H9 (cell line): ENCODE data around the gene DHRS9. TPM values are rescaled to one million over a fixed set of nuclear protein-coding genes. Genes with fewer than 3 reads are reported as not detected.

Experiments used
- DNase-seq: peaks from one replicate; pipeline ENCODE4 v3.0.0-alpha.2; 2017
- H2AFZ ChIP-seq: one replicate; pipeline ENCODE4 v1.6.1; 2013; ENCODE audit warnings: mild to moderate bottlenecking, low read length, control low read depth, moderate library complexity
- H2AK5ac ChIP-seq: 2 replicates; pipeline ENCODE4 v1.6.1; 2013; ENCODE audit warnings: low read length, control low read depth, mixed read lengths; ENCODE audit not compliant: insufficient read length
- H2BK120ac ChIP-seq: one replicate; pipeline ENCODE4 v1.6.1; 2013; ENCODE audit warnings: low read depth, mild to moderate bottlenecking, low read length, control low read depth, inconsistent platforms; ENCODE audit not compliant: poor library complexity, severe bottlenecking
- H2BK12ac ChIP-seq: 2 replicates; pipeline ENCODE4 v1.6.1; 2013; ENCODE audit warnings: low read length, control low read depth, mixed read lengths, low read depth; ENCODE audit not compliant: insufficient read length
- H2BK15ac ChIP-seq: 2 replicates; pipeline ENCODE4 v1.6.1; 2013; ENCODE audit warnings: low read depth, low read length, control low read depth
- H2BK20ac ChIP-seq: one replicate; pipeline ENCODE4 v1.6.1; 2013; ENCODE audit warnings: low read depth, mild to moderate bottlenecking, low read length, control low read depth, inconsistent platforms; ENCODE audit not compliant: poor library complexity, severe bottlenecking
- H2BK5ac ChIP-seq: 2 replicates; pipeline ENCODE4 v1.6.1; 2013; ENCODE audit warnings: low read length, control low read depth, mixed read lengths; ENCODE audit not compliant: insufficient read length
- H3K14ac ChIP-seq: 2 replicates; pipeline ENCODE4 v1.6.1; 2013; ENCODE audit warnings: low read length, control low read depth; ENCODE audit not compliant: insufficient read depth
- H3K18ac ChIP-seq: 2 replicates; pipeline ENCODE4 v1.6.1; 2013; ENCODE audit warnings: low read depth, mild to moderate bottlenecking, mixed read lengths, low read length, control low read depth; ENCODE audit not compliant: insufficient read length
- H3K23ac ChIP-seq: 2 replicates; pipeline ENCODE4 v1.6.1; 2013; ENCODE audit warnings: low read length, control low read depth, mixed read lengths, low read depth; ENCODE audit not compliant: insufficient read length
- H3K23me2 ChIP-seq: 2 replicates; pipeline ENCODE4 v1.6.1; 2013; ENCODE audit warnings: low read depth, mild to moderate bottlenecking, mixed read lengths, low read length, control low read depth; ENCODE audit not compliant: insufficient read length, poor library complexity, severe bottlenecking
- H3K27ac ChIP-seq: 2 replicates; pipeline ENCODE4 v1.5.1; 2013; ENCODE audit warnings: low read length, control low read depth, mixed read lengths, low read depth; ENCODE audit not compliant: insufficient read length
- H3K27me3 ChIP-seq: 2 replicates; pipeline ENCODE4 v1.6.1; 2013; ENCODE audit warnings: low read length, control low read depth, inconsistent platforms; ENCODE audit not compliant: insufficient read depth
- H3K4ac ChIP-seq: 2 replicates; pipeline ENCODE4 v1.6.1; 2013; ENCODE audit warnings: low read depth, mild to moderate bottlenecking, control low read depth, inconsistent platforms, low read length, moderate library complexity
- H3K4me1 ChIP-seq: 2 replicates; pipeline ENCODE4 v1.6.1; 2013; ENCODE audit warnings: low read length, control low read depth, inconsistent platforms; ENCODE audit not compliant: insufficient read depth
- H3K4me2 ChIP-seq: 2 replicates; pipeline ENCODE4 v1.6.1; 2013; ENCODE audit warnings: low read length, control low read depth, mixed read lengths; ENCODE audit not compliant: insufficient read length, insufficient read depth
- H3K56ac ChIP-seq: 2 replicates; pipeline ENCODE4 v1.6.1; 2013; ENCODE audit warnings: low read depth, mild to moderate bottlenecking, mixed read lengths, low read length, control low read depth; ENCODE audit not compliant: insufficient read length
- H3K79me1 ChIP-seq: 2 replicates; pipeline ENCODE4 v1.6.1; 2013; ENCODE audit warnings: low read depth, mild to moderate bottlenecking, moderate library complexity, low read length, control low read depth, inconsistent platforms; ENCODE audit not compliant: insufficient read depth, poor library complexity, severe bottlenecking
- H3K79me2 ChIP-seq: 2 replicates; pipeline ENCODE4 v1.6.1; 2013; ENCODE audit warnings: low read length, control low read depth, inconsistent platforms; ENCODE audit not compliant: insufficient read depth
- H3K9ac ChIP-seq: 2 replicates; pipeline ENCODE4 v1.6.1; 2013; ENCODE audit warnings: low read length, control low read depth, mixed read lengths; ENCODE audit not compliant: insufficient read length; ENCODE audit errors: extremely low read depth
- H3K9me3 ChIP-seq: one replicate; pipeline ENCODE4 v1.6.1; 2013; ENCODE audit warnings: low read depth, low read length, inconsistent platforms; ENCODE audit not compliant: control insufficient read depth
- H3T11ph ChIP-seq: one replicate; pipeline ENCODE4 v1.6.1; 2013; ENCODE audit warnings: mild to moderate bottlenecking, low read length, control low read depth, inconsistent platforms
- H4K20me1 ChIP-seq: one replicate; pipeline ENCODE4 v1.6.1; 2013; ENCODE audit not compliant: control insufficient read depth, insufficient read length, insufficient read depth
- H4K5ac ChIP-seq: 2 replicates; pipeline ENCODE4 v1.6.1; 2013; ENCODE audit warnings: low read depth, mild to moderate bottlenecking, mixed read lengths, low read length, control low read depth; ENCODE audit not compliant: insufficient read length
- H4K8ac ChIP-seq: replicated peaks from 2 replicates; pipeline ENCODE4 v1.6.1; 2013; ENCODE audit warnings: low read length, control low read depth, mixed read lengths, low read depth; ENCODE audit not compliant: insufficient read length
- H4K91ac ChIP-seq: 2 replicates; pipeline ENCODE4 v1.6.1; 2013; ENCODE audit warnings: low read depth, mild to moderate bottlenecking, moderate library complexity, mixed read lengths, low read length, control low read depth; ENCODE audit not compliant: insufficient read length
- H3K27ac Mint-ChIP-seq, 3 experiments: 2 replicates in 2 of 3; 3 replicates in 1 of 3; pipeline ENCODE4 v1.8.0; 2020 to 2021; ENCODE audit warnings: mixed read lengths in 3 of 3, mild to moderate bottlenecking in 1 of 3, moderate library complexity in 1 of 3
- H3K27me3 Mint-ChIP-seq: 2 replicates; pipeline ENCODE4 v1.8.0; 2021; ENCODE audit warnings: low read depth, mild to moderate bottlenecking, moderate library complexity, mixed read lengths
- H3K36me3 Mint-ChIP-seq, 3 experiments: 2 replicates in 2 of 3; 3 replicates in 1 of 3; pipeline ENCODE4 v1.8.0; 2020 to 2021; ENCODE audit warnings: low read depth in 3 of 3, mixed read lengths in 3 of 3; ENCODE audit not compliant: insufficient read depth in 1 of 3
- H3K4me1 Mint-ChIP-seq, 2 experiments: 2 replicates each; pipeline ENCODE4 v1.8.0; 2020; ENCODE audit warnings: mixed read lengths in 2 of 2
- H3K4me3 Mint-ChIP-seq, 2 experiments: 2 replicates in 1 of 2; 3 replicates in 1 of 2; pipeline ENCODE4 v1.8.0; 2020 to 2021; ENCODE audit warnings: mild to moderate bottlenecking in 2 of 2, mixed read lengths in 2 of 2, moderate library complexity in 1 of 2
- H3K9me3 Mint-ChIP-seq, 2 experiments: 2 replicates in 1 of 2; 3 replicates in 1 of 2; pipeline ENCODE4 v1.8.0; 2020; ENCODE audit warnings: mild to moderate bottlenecking in 2 of 2, mixed read lengths in 2 of 2, moderate library complexity in 1 of 2
- CTCF ChIP-seq: fragments of 200-600 bp; sonication (generic); conservative IDR thresholded peaks from 3 replicates; pipeline ENCODE4 v1.8.0; 2021; ENCODE audit warnings: antibody characterized with exemption, mild to moderate bottlenecking
- WGBS: extraction: QIAGEN DNeasy Blood & Tissue Kit; methylation state at CpG from one replicate; pipeline ENCODE4 v1.1.7; 2013; ENCODE audit warnings: missing lambda C conversion rate, low lambda C conversion rate, mixed read lengths; ENCODE audit not compliant: insufficient read length; ENCODE audit errors: extremely low coverage; 5-methylcytosine and 5-hydroxymethylcytosine counted together
- total RNA-seq: library from RNA; stranded (reverse); gene quantifications from 2 replicates; pipeline ENCODE4 v1.2.1, GENCODE V29; 2021

The DHRS9 gene
- total RNA-seq, 1 experiment from 2014 or later = not detected

- DNase-seq = peak; percentile 47
- Histone ChIP-seq H4K5ac (no peak overlapping the region), H3K27me3 (no peaks in the 10 kb centered on the region), H4K20me1 (no peaks in the 10 kb centered on the region), H3K23me2 (no peaks in the 10 kb centered on the region), H3T11ph (no peak overlapping the region), H2AFZ (peak overlapping the region; percentile 89), H2BK5ac (no peak overlapping the region), H3K79me1 (no peaks in the 10 kb centered on the region), H2BK12ac (no peak overlapping the region), H3K18ac (no peak overlapping the region), H3K4me1 (no peaks in the 10 kb centered on the region), H3K14ac (no peak overlapping the region; the same call in 1 of the 2 replicates), H3K79me2 (no peaks in the 10 kb centered on the region), H3K56ac (no peak overlapping the region), H4K91ac (no peak overlapping the region), H3K27ac (no peak overlapping the region), H2BK120ac (no peak overlapping the region), H2BK20ac (no peak overlapping the region), H3K4me2 (no peak overlapping the region), H3K4ac (no peak overlapping the region; the same call in 1 of the 2 replicates), H3K9ac (no peak overlapping the region), H4K8ac (no peak overlapping the region), H2AK5ac (no peak overlapping the region), H2BK15ac (no peak overlapping the region), H3K9me3 (no peaks in the 10 kb centered on the region), H3K23ac (no peak overlapping the region)
- Mint-ChIP-seq H3K9me3 (no peaks in the 10 kb centered on the region), H3K4me1 (peaks cover 8 to 12% of the 10 kb centered on the region in 2 experiments), H3K4me3 (no peak overlapping the region), H3K27me3 (peaks cover 19% of the 10 kb centered on the region), H3K27ac (no peak overlapping the region), H3K36me3 (no peaks in the 10 kb centered on the region)
- TF ChIP-seq CTCF = no peak; the same call in 2 of the 3 replicates
- WGBS = no CpG with 5 or more reads among the region's 6 CpGs
These were observed 18.5 kb downstream of the DHRS9 start for GRCh38 chr2:169087757-169088379.
